ENCODE data around the gene EVI2A.

Gene EVI2A

GRCh38 chr17:31269036-31269577, 52.3 kb downstream of the EVI2A start:
- no peak for TF ChIP-seq POLR2AphosphoS5 (IDR thresholded peaks at IDR 0.05; ENCODE audit: low read depth, low read length)
- TF ChIP-seq POLR2A (IDR thresholded peaks at IDR 0.05; ENCODE audit: low read depth, low read length), result no peak
- TF ChIP-seq TAF1 (IDR thresholded peaks at IDR 0.05; ENCODE audit: borderline replicate concordance, low read depth, low read length), result no peak
- DNase-seq (ENCODE audit: insufficient read length) (no peak), FAIRE-seq (no peak)
